ENCODE data around the gene CHST11. TPM values are rescaled to one million over a fixed set of nuclear protein-coding genes. Genes with fewer than 3 reads are reported as not detected.

The CHST11 gene
- total RNA-seq, 1 experiment from 2014 or later: 6.7 TPM

GRCh38 chr12:104700324-104700723 is 243.6 kb downstream of the CHST11 start:
- Histone ChIP-seq H3T11ph (ENCODE audit: low read length) (no peak overlapping the region), H3K4me2 (ENCODE audit: insufficient read depth, insufficient read length, low read length) (no peak overlapping the region), H3K79me2 (ENCODE audit: insufficient read depth, low read length) (no peaks in the 10 kb centered on the region), H3K56ac (ENCODE audit: insufficient read length, low read depth, low read length) (no peak overlapping the region), H4K8ac (replicated peaks; ENCODE audit: insufficient read length, low read depth, low read length) (no peak overlapping the region), H4K91ac (ENCODE audit: insufficient read length, low read depth, low read length) (no peak overlapping the region), H3K27ac (ENCODE audit: insufficient read length, low read depth, low read length) (no peak overlapping the region), H2BK5ac (ENCODE audit: insufficient read length, low read length) (no peak overlapping the region), H3K23me2 (ENCODE audit: insufficient read length, low read depth, low read length, poor library complexity, severe bottlenecking) (no peaks in the 10 kb centered on the region), H3K23ac (ENCODE audit: insufficient read length, low read depth, low read length) (no peak overlapping the region), H4K5ac (ENCODE audit: insufficient read length, low read depth, low read length) (no peak overlapping the region), H3K14ac (ENCODE audit: insufficient read depth, low read length) (no peak overlapping the region), H4K20me1 (ENCODE audit: control insufficient read depth, insufficient read depth, insufficient read length) (no peaks in the 10 kb centered on the region), H3K18ac (ENCODE audit: insufficient read length, low read depth, low read length) (no peak overlapping the region), H3K4ac (ENCODE audit: low read depth, low read length) (no peak overlapping the region), H2BK15ac (ENCODE audit: low read depth, low read length) (no peak overlapping the region), H3K9ac (ENCODE audit: extremely low read depth, insufficient read length, low read length) (no peak overlapping the region), H3K79me1 (ENCODE audit: insufficient read depth, low read depth, low read length, poor library complexity, severe bottlenecking) (no peaks in the 10 kb centered on the region), H2AFZ (ENCODE audit: low read length) (no peak overlapping the region), H2BK12ac (ENCODE audit: insufficient read length, low read depth, low read length) (no peak overlapping the region), H3K9me3 (ENCODE audit: control insufficient read depth, low read depth, low read length) (no peaks in the 10 kb centered on the region), H3K4me1 (ENCODE audit: insufficient read depth, low read length) (no peaks in the 10 kb centered on the region; the same call in 1 of the 2 replicates), H2BK20ac (ENCODE audit: low read depth, low read length, poor library complexity, severe bottlenecking) (no peak overlapping the region), H3K27me3 (ENCODE audit: insufficient read depth, low read length) (no peaks in the 10 kb centered on the region), H2AK5ac (ENCODE audit: insufficient read length, low read length) (no peak overlapping the region), H2BK120ac (ENCODE audit: low read depth, low read length, poor library complexity, severe bottlenecking) (no peak overlapping the region)
- Mint-ChIP-seq H3K4me3 (no peak overlapping the region), H3K27ac (no peak overlapping the region), H3K4me1 (peaks cover 31 to 44% of the 10 kb centered on the region in 2 experiments), H3K36me3 (ENCODE audit: insufficient read depth in 1 of 3, low read depth in 3 of 3) (no peaks in the 10 kb centered on the region; a peak in 1 of 7 replicates), H3K9me3 (no peaks in the 10 kb centered on the region), H3K27me3 (ENCODE audit: low read depth) (no peaks in the 10 kb centered on the region)
- no peak for DNase-seq
- no CpG with 5 or more reads among the region's 1 CpG for WGBS (ENCODE audit: extremely low coverage, insufficient read length, low lambda C conversion rate)
- TF ChIP-seq CTCF (conservative IDR thresholded peaks at IDR 0.05): no peak
